ENCODE results near the gene CD79A.
"Not testable (repeated sequence)": the region's sequence is repeated elsewhere in the genome, so short reads cannot be mapped to it uniquely, and the experiment has no call there.

CD79A gene

DNA sequence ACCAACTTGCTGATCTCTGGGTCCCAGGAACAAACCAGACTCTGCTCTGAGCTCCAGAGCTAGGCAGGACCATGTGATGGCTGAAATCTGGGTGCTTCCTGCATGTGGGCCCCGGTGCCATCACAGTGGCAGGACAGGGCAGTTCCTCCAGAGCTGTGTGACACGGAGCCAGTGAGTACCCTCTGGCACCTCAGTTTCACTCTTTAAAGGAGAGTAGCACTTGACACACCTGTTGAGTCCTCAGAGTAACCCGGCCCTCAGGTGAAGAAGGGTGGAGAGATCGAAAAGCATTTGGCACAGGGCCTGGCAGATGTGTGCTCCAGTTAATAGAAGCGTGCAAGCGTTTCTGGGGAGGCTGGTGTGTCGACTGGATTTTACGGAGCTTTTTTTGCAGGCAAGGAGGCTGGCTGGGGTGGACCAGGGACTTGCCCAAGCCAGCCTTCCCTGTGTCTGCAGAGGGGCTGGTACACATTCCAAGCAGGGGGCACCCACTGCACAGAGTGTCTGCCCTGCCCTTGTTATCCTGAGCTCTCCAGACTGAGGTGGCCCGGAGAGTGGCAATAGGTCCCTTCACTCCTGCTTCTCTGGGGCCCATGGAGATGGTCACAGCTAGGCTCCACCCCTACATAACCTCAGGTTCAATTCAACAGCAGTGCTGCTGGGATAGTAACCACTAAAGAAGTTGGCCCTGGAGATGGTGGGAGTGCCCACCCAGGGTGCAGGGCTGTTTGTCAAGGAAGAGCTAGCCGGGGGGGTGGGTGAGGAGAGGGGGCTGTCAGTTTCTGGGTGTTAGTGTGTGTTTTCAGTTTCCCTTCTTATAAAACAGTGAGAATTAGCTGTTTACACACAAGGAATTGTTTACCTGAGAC, 8.7 kb upstream of the CD79A start:
- Mint-ChIP-seq H3K36me3 (ENCODE audit: insufficient read depth) (peaks cover 54% of the 10 kb centered on the region), H3K9me3 (no peaks in the 10 kb centered on the region), H3K4me3 (peak overlapping the region; percentile 41), H3K27ac (ENCODE audit: low read depth) (peak overlapping the region; percentile 84), H3K27me3 (no peaks in the 10 kb centered on the region), H3K4me1 (peaks cover 68% of the 10 kb centered on the region)
- DNase-seq (ENCODE audit: low spot score in 2 of 2), result no peak
- ATAC-seq (replicated peaks; ENCODE audit: extremely low read depth, poor library complexity, severe bottlenecking), result no peak

DNA sequence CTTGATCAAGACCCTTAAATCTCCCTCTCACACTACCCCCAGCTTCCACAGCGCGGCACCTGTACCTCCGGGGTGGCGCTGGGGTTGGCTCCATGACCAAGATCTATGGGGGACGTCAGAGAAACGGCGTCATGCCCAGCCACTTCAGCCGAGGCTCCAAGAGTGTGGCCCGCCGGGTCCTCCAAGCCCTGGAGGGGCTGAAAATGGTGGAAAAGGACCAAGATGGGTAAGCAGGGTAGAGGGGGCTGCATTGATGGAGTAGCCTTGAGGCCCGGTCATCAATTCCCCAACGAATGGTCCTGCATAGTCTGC, 8.1 kb upstream of the CD79A start:
- DNase-seq (ENCODE audit: low spot score in 2 of 2) (no peak), ATAC-seq (replicated peaks; ENCODE audit: extremely low read depth, poor library complexity, severe bottlenecking) (no peak)
- Mint-ChIP-seq H3K36me3 (ENCODE audit: insufficient read depth) (peaks cover 49% of the 10 kb centered on the region), H3K4me3 (no peak overlapping the region), H3K27ac (ENCODE audit: low read depth) (no peak overlapping the region), H3K27me3 (no peaks in the 10 kb centered on the region), H3K4me1 (peaks cover 63% of the 10 kb centered on the region), H3K9me3 (no peaks in the 10 kb centered on the region)

DNA sequence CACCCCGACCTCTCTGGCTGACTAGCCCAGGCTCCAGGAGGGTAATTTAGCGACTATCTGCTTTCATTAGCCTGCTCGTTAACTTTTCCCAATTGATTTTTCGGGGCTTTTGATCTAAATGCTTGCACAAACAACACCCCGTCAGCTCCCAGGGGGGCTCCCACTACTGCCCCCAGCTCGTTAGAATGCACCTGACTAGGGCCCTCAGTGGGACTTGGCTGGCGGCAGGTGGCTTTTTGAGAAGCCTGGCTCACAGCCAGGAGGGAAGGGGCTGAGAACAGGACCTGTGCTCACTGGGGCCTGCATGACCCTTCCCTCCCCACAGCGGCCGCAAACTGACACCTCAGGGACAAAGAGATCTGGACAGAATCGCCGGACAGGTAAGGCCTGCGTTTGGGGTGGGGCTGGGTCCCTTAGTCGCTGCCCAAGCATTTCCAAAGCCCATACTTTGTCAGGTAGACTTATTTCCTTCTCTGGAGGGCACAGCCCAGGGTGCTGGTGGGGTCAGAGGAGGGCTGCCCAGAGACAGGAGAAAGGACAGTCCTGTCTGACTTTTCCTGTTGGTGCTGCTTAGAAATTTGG, 7.6 kb upstream of the CD79A start:
- DNase-seq (ENCODE audit: low spot score in 2 of 2) (no peak), ATAC-seq (replicated peaks; ENCODE audit: extremely low read depth, poor library complexity, severe bottlenecking) (no peak)
- H3K9me3 Mint-ChIP-seq, result no peaks in the 10 kb centered on the region
- peaks cover 44% of the 10 kb centered on the region for H3K36me3 Mint-ChIP-seq (ENCODE audit: insufficient read depth)
- no peak overlapping the region for H3K4me3 Mint-ChIP-seq
- no peaks in the 10 kb centered on the region for H3K27me3 Mint-ChIP-seq
- peak overlapping the region; percentile 53 for H3K27ac Mint-ChIP-seq (ENCODE audit: low read depth)
- peaks cover 58% of the 10 kb centered on the region for H3K4me1 Mint-ChIP-seq

DNA sequence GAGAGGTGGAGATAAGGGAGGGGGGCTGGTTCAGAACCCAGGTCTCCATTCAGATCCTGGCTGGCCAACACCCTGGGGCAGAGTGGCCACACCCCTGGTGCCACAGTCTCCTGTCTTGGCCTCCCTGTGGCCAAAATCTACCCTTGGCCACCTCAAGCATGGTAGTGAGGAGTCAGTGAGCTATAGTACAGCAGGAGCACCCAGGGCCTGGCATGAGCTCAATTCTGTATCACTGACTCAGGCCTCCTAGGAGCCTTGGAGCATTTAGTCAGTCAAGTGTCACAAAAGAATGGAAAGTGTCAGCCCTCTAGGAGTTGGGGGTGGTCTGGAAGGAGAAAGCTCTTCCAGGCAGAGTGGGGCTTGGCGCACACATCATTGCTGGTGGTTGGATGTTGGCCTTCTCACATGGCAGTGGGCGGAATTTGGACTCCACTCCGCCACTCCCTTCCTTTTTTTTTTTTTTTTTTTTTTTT, 6.6 kb upstream of the CD79A start:
- Mint-ChIP-seq H3K36me3 (ENCODE audit: insufficient read depth) (peaks cover 37% of the 10 kb centered on the region), H3K27ac (ENCODE audit: low read depth) (peak overlapping the region; percentile 99), H3K27me3 (no peaks in the 10 kb centered on the region), H3K4me1 (peaks cover 56% of the 10 kb centered on the region), H3K9me3 (no peaks in the 10 kb centered on the region), H3K4me3 (peak overlapping the region; percentile 76)
- DNase-seq (ENCODE audit: low spot score in 2 of 2) (no peak), ATAC-seq (replicated peaks; ENCODE audit: extremely low read depth, poor library complexity, severe bottlenecking) (no peak)

DNA sequence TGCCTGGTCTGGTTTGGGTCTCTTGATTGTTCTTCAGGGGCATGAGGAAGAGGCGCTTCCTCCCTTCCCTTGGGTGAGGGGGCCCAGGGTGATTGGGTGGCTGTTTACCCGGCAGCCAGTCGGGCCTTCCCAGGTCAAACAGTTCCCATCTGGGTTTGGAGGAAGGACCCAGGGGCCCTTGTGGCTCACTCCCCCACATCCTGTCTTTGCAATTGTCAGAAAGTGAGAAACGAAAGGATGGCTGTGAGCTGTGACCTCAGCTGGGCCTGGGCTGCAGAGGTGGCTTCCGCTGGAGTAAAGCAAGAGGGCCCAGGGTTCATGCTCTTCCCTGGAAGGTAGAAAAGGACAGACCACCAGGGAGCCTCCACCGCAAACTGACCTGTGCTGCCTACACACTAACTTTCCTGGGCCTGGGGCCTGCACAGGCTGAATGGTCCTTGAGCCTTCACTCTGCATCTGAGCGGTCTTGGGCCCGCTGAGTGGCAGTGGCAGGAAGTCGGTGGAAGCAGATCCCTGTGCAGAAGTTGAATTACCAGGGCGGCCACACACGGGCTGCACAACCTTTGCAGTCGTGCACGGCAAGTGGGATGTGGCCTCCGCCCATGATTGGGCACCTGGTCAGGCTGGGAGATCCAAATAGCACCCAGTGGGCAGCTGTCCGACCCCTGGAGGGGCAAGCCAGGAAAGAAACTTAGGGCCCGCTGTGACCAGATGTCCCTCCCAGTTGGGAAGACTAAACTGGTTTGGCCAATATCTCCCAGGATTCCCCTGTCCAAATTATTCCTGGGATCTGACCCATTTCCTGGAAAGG, 5.3 kb upstream of the CD79A start:
- H3K9me3 Mint-ChIP-seq, result no peaks in the 10 kb centered on the region
- H3K27me3 Mint-ChIP-seq, result no peaks in the 10 kb centered on the region
- H3K4me1 Mint-ChIP-seq, result peaks cover 59% of the 10 kb centered on the region
- peak overlapping the region; percentile 99 for H3K27ac Mint-ChIP-seq (ENCODE audit: low read depth)
- H3K4me3 Mint-ChIP-seq, result peak overlapping the region; percentile 76
- peaks cover 28% of the 10 kb centered on the region for H3K36me3 Mint-ChIP-seq (ENCODE audit: insufficient read depth)
- peak; percentile 53 for ATAC-seq (replicated peaks; ENCODE audit: extremely low read depth, poor library complexity, severe bottlenecking)
- peak; percentile 42 to 66 for DNase-seq (ENCODE audit: low spot score in 2 of 2)

DNA sequence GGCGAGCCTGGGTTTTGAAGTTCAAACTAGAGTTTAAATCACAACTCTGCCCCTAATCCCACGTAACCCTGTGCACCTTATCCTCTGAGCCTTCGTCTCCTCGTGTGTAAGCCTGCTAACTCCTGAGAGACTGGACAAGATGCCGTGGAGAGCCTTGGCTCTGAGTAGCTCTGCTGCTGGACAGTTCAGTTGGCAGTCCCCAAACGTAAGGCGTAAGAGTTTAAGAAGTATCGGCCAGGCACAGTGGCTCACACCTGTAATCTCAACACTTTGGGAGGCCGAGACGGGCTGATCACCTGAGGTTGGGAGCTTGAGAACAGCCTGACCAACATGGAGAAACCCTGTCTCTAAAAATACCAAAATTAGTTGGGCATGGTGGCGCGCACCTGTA, 4.7 kb upstream of the CD79A start:
- ATAC-seq (replicated peaks; ENCODE audit: extremely low read depth, poor library complexity, severe bottlenecking), result no peak
- peaks cover 26% of the 10 kb centered on the region for H3K36me3 Mint-ChIP-seq (ENCODE audit: insufficient read depth)
- DNase-seq (ENCODE audit: low spot score in 2 of 2), result no peak
- peak overlapping the region; percentile 76 for H3K4me3 Mint-ChIP-seq
- H3K4me1 Mint-ChIP-seq, result peaks cover 65% of the 10 kb centered on the region
- no peaks in the 10 kb centered on the region for H3K27me3 Mint-ChIP-seq
- H3K9me3 Mint-ChIP-seq, result no peaks in the 10 kb centered on the region
- H3K27ac Mint-ChIP-seq (ENCODE audit: low read depth), result peak overlapping the region; percentile 99

DNA sequence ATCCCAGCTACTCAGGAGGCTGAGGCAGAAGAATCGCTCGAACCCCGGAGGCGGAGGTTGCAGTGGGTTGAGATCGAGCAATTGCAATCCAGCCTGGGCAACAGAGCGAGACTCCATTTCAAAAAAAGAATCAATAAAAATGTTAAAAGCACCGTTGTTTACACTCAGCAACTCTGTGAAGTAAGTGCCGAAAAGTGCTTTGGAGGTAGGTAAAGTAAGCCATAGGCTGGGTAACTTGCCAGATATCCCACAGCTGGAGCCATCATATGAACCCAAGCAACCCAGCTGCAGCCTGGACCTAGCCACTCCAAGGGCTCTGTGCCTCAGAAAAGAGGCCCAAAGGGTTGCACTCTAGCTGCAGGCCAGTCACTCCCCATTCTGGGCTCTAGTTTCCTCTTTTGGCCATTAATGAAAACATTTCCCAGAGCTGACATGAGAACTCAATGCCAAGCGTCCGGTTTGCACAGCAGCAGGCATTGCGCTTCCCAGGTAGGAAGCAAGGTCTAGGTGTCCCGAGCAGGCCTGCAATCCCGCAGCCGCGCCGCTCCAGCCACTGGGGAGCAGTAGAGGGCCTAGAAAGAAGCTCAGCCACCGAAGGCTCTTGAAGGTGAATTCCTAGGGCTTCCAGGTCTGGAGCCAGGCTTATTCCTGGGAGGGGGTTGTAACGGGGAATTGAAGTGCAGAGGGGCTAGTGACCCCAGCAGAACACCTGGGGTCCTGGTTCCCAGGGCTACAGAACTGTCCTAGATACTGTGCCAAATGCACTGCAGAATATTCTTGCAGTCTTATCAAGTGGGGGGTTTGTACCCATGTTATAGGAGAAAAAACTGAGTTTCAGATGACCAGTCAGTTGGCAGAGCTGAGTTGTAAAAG, 4.1 kb upstream of the CD79A start:
- Mint-ChIP-seq H3K27ac (ENCODE audit: low read depth) (peak overlapping the region; percentile 99), H3K9me3 (no peaks in the 10 kb centered on the region), H3K4me3 (peak overlapping the region; percentile 27), H3K27me3 (no peaks in the 10 kb centered on the region), H3K4me1 (peaks cover 62% of the 10 kb centered on the region), H3K36me3 (ENCODE audit: insufficient read depth) (peaks cover 29% of the 10 kb centered on the region)
- ATAC-seq (replicated peaks; ENCODE audit: extremely low read depth, poor library complexity, severe bottlenecking) (no peak), DNase-seq (ENCODE audit: low spot score in 2 of 2) (peak in 1 of 2 donors; percentile 43)

DNA sequence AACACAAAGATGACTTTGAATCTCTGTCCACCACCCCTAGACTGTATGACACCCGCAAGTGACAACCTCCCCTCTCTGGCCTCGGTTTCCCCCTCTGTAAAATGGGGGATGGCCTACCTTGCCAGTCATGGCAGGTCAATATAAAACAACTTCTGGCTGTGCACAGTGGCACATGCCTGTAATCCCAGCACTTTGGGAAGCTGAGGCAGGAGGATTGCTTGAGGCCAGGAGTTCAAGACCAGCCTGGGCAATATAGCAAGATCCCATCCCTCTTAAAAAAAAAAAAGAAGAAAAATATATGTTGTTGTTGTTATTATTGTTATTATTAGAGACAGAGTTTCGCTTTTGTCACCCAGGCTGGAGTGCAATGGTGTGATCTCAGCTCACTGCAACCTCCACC, 1.1 kb upstream of the CD79A start:
- peaks cover 56% of the 10 kb centered on the region for H3K4me1 Mint-ChIP-seq
- H3K4me3 Mint-ChIP-seq, result peak overlapping the region; percentile 24
- not testable (repeated sequence) for ATAC-seq (replicated peaks; ENCODE audit: extremely low read depth, poor library complexity, severe bottlenecking); H3K27me3 Mint-ChIP-seq; DNase-seq (ENCODE audit: low spot score in 2 of 2); H3K9me3 Mint-ChIP-seq
- peak overlapping the region; percentile 95 for H3K27ac Mint-ChIP-seq (ENCODE audit: low read depth)
- H3K36me3 Mint-ChIP-seq (ENCODE audit: insufficient read depth), result peaks cover 19% of the 10 kb centered on the region

DNA sequence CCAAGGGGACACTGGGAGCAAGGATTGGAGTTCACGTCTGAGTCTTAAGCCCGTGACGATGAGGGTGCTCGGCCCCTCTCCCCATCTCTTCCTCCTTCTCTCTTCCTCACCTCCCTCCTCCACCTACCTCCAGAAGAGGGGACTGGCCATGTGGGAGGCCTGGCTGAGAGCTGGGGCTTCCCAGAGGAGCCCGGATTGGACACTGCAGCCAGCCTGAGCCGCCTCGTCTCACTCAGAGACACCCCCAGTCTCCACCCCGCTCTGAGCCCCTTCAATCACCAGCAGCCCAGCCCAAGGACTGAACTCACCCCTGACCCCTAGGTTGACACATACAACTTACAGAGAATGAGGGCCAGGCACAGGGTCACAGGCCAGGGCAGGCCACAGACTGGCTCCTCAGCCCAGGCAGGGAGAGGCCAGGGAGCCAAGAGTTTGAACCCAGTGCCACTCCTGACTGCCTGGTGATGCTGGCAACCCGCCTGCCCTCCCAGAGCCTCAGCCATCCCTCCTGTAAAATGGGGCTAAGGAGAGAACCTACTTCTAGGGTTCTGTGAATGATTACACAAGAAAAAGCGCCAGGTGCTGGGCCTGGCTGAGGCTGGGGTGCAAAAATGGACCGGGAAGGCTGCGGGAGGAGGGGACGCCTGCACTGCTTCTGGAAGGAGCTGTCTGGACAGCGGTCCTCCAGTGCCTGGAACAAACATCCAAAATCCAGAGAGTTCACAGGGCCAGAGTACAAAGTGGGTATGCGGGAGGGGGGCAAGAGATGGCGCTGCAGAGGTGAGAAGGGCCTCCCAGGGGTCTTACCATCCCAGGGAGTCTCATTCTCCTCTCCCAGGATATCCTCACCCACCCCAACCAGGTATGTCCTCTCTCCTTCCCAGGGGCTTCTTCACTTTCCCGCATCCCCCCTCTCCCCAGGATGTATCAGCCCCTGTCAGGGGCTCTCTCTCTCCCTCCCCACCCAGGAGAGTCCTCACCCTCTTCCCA, 1.1 kb downstream of the CD79A start:
- H3K9me3 Mint-ChIP-seq, result no peaks in the 10 kb centered on the region
- H3K4me3 Mint-ChIP-seq, result peak overlapping the region; percentile 16
- H3K27ac Mint-ChIP-seq (ENCODE audit: low read depth), result peak overlapping the region; percentile 95
- peaks cover 47% of the 10 kb centered on the region for H3K4me1 Mint-ChIP-seq
- DNase-seq (ENCODE audit: low spot score in 2 of 2) (no peak), ATAC-seq (replicated peaks; ENCODE audit: extremely low read depth, poor library complexity, severe bottlenecking) (no peak)
- H3K27me3 Mint-ChIP-seq, result no peaks in the 10 kb centered on the region
- peaks cover 16% of the 10 kb centered on the region for H3K36me3 Mint-ChIP-seq (ENCODE audit: insufficient read depth)

DNA sequence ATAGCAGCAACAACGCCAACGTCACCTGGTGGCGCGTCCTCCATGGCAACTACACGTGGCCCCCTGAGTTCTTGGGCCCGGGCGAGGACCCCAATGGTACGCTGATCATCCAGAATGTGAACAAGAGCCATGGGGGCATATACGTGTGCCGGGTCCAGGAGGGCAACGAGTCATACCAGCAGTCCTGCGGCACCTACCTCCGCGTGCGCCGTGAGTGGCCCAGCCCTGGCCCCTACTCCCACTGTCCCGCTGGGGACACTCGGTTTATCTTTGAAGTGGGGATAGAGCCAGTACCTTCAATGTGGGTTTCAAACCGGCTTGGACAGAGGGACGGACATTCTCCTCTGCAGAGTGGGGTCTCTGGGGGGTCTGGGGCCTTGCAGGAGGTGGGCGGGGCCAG, 2.0 kb downstream of the CD79A start:
- H3K27me3 Mint-ChIP-seq, result no peaks in the 10 kb centered on the region
- peaks cover 21% of the 10 kb centered on the region for H3K36me3 Mint-ChIP-seq (ENCODE audit: insufficient read depth)
- DNase-seq (ENCODE audit: low spot score in 2 of 2), result no peak
- no peak for ATAC-seq (replicated peaks; ENCODE audit: extremely low read depth, poor library complexity, severe bottlenecking)
- H3K4me1 Mint-ChIP-seq, result peaks cover 49% of the 10 kb centered on the region
- H3K27ac Mint-ChIP-seq (ENCODE audit: low read depth), result peak overlapping the region; percentile 95
- no peaks in the 10 kb centered on the region for H3K9me3 Mint-ChIP-seq
- H3K4me3 Mint-ChIP-seq, result peak overlapping the region; percentile 16

DNA sequence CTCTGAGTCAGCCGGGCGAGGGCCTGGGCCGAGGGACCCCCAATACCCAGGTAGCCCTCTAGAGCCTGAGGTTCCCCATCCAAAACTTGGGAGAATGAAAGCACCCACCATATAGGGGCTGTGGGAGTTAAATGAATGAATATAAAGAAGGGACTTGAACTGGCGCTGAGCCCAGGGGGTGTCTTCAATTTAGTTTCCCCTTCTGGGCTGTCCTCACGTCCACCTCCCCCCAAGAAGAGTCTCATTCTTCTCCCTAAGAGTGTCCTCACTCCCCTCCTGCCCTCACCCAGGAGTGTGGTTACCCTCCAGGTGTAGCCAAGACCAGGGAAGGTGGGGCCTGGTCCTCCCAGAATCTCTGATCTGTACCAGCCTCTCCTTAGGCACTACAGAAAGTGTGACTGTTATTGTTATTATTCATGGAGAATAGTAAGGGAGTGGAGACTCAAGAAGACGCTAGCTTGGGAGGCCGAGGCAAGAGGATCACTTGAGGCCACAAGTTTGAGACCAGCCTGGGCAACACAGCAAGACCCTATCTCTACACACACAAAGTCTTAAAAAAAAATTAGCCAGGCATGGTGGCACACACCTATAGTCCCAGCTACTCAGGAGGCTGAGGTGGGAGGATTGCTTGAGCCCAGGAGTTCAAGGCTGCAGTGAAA, 2.7 kb downstream of the CD79A start:
- peak overlapping the region; percentile 95 for H3K27ac Mint-ChIP-seq (ENCODE audit: low read depth)
- peaks cover 52% of the 10 kb centered on the region for H3K4me1 Mint-ChIP-seq
- H3K4me3 Mint-ChIP-seq, result peak overlapping the region; percentile 9
- DNase-seq (ENCODE audit: low spot score in 2 of 2) (no peak), ATAC-seq (replicated peaks; ENCODE audit: extremely low read depth, poor library complexity, severe bottlenecking) (no peak)
- peaks cover 26% of the 10 kb centered on the region for H3K36me3 Mint-ChIP-seq (ENCODE audit: insufficient read depth)
- H3K9me3 Mint-ChIP-seq, result no peaks in the 10 kb centered on the region
- no peaks in the 10 kb centered on the region for H3K27me3 Mint-ChIP-seq
